ENCODE results near the gene ST14. TPM values are rescaled to one million over a fixed set of nuclear protein-coding genes. Genes with fewer than 3 reads are reported as not detected.
"Not testable (repeated sequence)": the region's sequence is repeated elsewhere in the genome, so short reads cannot be mapped to it uniquely, and the experiment has no call there.

ST14 gene
- total and polyA plus RNA-seq, 8 donors = 37.5 to 101 (median 48.5) TPM

- peak in 2 of 4 donors; percentile 14 to 21 for ATAC-seq
- Histone ChIP-seq H3K4me1 (no peaks in the 10 kb centered on the region), H3K27me3 (no peaks in the 10 kb centered on the region), H3K27ac (no peak overlapping the region), H3K9me3 (no peaks in the 10 kb centered on the region), H3K4me3 (no peak overlapping the region), H3K36me3 (no peaks in the 10 kb centered on the region)
- WGBS, 2 donors = 42 to 56% methylated on average over 12 of the region's 12 CpGs
- FAIRE-seq = no peak
- no peak for DNase-seq
- intact Hi-C loops (cut with DNase I) = no loop called here
- no peak for TF ChIP-seq CTCF (IDR thresholded peaks at IDR 0.05)
Observed at GRCh38 chr11:130223291-130223971, 63.8 kb downstream of the ST14 start.

GRCh38 chr11:130227373-130227772 is 67.8 kb downstream of the ST14 start:
- TF ChIP-seq CTCF (IDR thresholded peaks at IDR 0.05) = no peak
- no peak overlapping the region for H3K4me3 ChIP-seq
- 96 to 99% methylated on average over 4 of the region's 4 CpGs for WGBS, 2 donors
- H3K27me3 ChIP-seq = no peaks in the 10 kb centered on the region
- DNase-seq (no peak), ATAC-seq (no peak), FAIRE-seq (no peak)
- H3K9me3 ChIP-seq = no peaks in the 10 kb centered on the region
- H3K4me1 ChIP-seq = no peaks in the 10 kb centered on the region
- intact Hi-C loops (cut with DNase I) = no loop called here
- H3K36me3 ChIP-seq = no peaks in the 10 kb centered on the region
- no peak overlapping the region for H3K27ac ChIP-seq

- DNase-seq; intact Hi-C loops (cut with DNase I): not testable (repeated sequence)
Observed at GRCh38 chr11:130233486-130233885, 73.9 kb downstream of the ST14 start.

GRCh38 chr11:130233888-130234287 is 74.3 kb downstream of the ST14 start:
- H3K27me3 ChIP-seq; intact Hi-C loops (cut with DNase I); H3K9me3 ChIP-seq; ATAC-seq; H3K4me3 ChIP-seq; H3K27ac ChIP-seq; FAIRE-seq; H3K4me1 ChIP-seq; DNase-seq: not testable (repeated sequence)
- peaks cover 0 to 25% (median 4%) of the 10 kb centered on the region in 3 donors for H3K36me3 ChIP-seq
- WGBS, 2 donors = 73 to 91% methylated on average over 2 to 3 of the region's 3 CpGs

More at GRCh38 chr11:130233486-130233885, 73.9 kb downstream of the ST14 start:
- FAIRE-seq, ATAC-seq, H3K4me3 ChIP-seq, H3K27me3 ChIP-seq, H3K4me1 ChIP-seq, H3K27ac ChIP-seq, H3K9me3 ChIP-seq: not testable (repeated sequence)
- H3K36me3 ChIP-seq = peaks cover 0 to 24% (median under 1%) of the 10 kb centered on the region in 3 donors

GRCh38 chr11:130234315-130234714 is 74.7 kb downstream of the ST14 start:
- H3K27ac ChIP-seq = no peak overlapping the region
- H3K9me3 ChIP-seq = no peaks in the 10 kb centered on the region
- intact Hi-C loops (cut with DNase I) = no loop called here
- H3K4me1 ChIP-seq = no peaks in the 10 kb centered on the region
- FAIRE-seq = no peak
- H3K27me3 ChIP-seq = no peaks in the 10 kb centered on the region
- no peak for DNase-seq
- H3K4me3 ChIP-seq = no peak overlapping the region
- ATAC-seq = no peak
- TF ChIP-seq CTCF (IDR thresholded peaks at IDR 0.05) = no peak
- peaks cover 0 to 25% (median 4%) of the 10 kb centered on the region in 3 donors for H3K36me3 ChIP-seq

- WGBS, 2 donors = 90 to 92% methylated on average over 6 of the region's 6 CpGs
- Histone ChIP-seq H3K9me3 (no peaks in the 10 kb centered on the region), H3K36me3 (peaks cover 0 to 25% (median 4%) of the 10 kb centered on the region in 3 donors), H3K4me1 (peaks cover 0 to 5% (median 4%) of the 10 kb centered on the region in 3 donors), H3K27ac (no peak overlapping the region), H3K4me3 (no peak overlapping the region), H3K27me3 (no peaks in the 10 kb centered on the region)
- TF ChIP-seq CTCF (IDR thresholded peaks at IDR 0.05) = no peak
- ATAC-seq (no peak), DNase-seq (no peak), FAIRE-seq (no peak)
- intact Hi-C loops (cut with DNase I) = no loop called here
Observed at GRCh38 chr11:130237282-130238006, 77.9 kb downstream of the ST14 start.
